ENCODE measurements around the gene FYB1.
A peak's percentile ranks its signal among the peaks of the same experiment; 100 is the strongest.

Gene FYB1

GRCh38 chr5:39055768-39056398 lies 163.5 kb downstream of the FYB1 start:
- DNase-seq (ENCODE audit: low spot score) (no peak), FAIRE-seq (peak; percentile 66)

All from urothelium cell line (cell line).